ENCODE data around the gene PACRG. TPM values are rescaled to one million over a fixed set of nuclear protein-coding genes. Genes with fewer than 3 reads are reported as not detected.
A peak's percentile ranks its signal among the peaks of the same experiment; 100 is the strongest.

Gene PACRG
- total RNA-seq, 1 experiment from 2014 or later, result not detected

- DNase-seq (ENCODE audit: low read depth), result no peak
Measured at GRCh38 chr6:163136681-163137397, 409.1 kb downstream of the PACRG start.

- no peak for DNase-seq (ENCODE audit: low read depth)
Measured at GRCh38 chr6:163137398-163137881, 409.7 kb downstream of the PACRG start.

GRCh38 chr6:163146036-163146435 lies 418.3 kb downstream of the PACRG start:
- DNase-seq (ENCODE audit: low read depth), result peak; percentile 59

GRCh38 chr6:163147994-163148393 lies 420.2 kb downstream of the PACRG start:
- no peak for DNase-seq (ENCODE audit: low read depth)

GRCh38 chr6:163148451-163149278 lies 420.9 kb downstream of the PACRG start:
- DNase-seq (ENCODE audit: low read depth), result no peak

GRCh38 chr6:163149279-163149848 lies 421.6 kb downstream of the PACRG start:
- no peak for DNase-seq (ENCODE audit: low read depth)

DNA sequence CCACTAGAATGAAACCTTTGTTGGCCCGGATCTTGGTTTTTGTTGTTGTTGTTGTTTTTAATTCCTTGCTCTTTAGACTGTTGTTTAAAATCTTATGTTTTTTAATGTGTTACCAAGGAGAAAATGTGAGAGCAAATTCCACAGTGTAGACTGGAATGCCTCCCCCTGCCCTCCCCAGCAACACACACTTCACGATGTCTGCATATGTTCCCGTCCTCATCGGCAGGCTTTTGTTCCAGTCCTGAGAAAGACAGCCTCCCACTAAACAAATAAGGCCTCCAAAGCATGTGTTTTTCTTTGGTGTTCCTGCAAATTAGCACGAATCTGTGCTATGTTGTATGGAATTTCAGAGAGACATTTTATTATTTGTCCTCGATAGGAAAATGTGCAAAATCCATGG lies 423.4 kb downstream of the PACRG start:
- DNase-seq (ENCODE audit: low read depth), result no peak

DNA sequence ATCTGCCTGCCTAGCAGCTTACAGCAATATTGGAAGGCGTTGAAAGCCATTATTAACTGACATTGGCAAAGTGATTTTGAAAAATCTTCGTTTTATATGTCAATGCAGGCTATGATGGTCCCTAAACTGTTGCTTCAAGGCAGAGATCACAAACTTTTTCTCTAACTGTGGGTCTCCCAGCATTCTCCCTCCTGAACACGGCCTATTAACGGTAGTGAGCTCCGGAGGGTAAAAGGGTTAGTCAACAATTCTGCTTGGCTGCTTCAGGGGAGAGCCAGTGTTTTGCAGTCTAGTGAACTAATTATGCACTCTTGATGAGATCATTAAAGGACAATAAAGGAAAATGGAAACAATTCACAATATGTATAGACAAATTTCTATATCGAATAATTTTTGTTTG lies 424.9 kb downstream of the PACRG start:
- no peak for DNase-seq (ENCODE audit: low read depth)

- DNase-seq (ENCODE audit: low read depth), result no peak
Measured at GRCh38 chr6:163159110-163159509, 431.3 kb downstream of the PACRG start.

DNA sequence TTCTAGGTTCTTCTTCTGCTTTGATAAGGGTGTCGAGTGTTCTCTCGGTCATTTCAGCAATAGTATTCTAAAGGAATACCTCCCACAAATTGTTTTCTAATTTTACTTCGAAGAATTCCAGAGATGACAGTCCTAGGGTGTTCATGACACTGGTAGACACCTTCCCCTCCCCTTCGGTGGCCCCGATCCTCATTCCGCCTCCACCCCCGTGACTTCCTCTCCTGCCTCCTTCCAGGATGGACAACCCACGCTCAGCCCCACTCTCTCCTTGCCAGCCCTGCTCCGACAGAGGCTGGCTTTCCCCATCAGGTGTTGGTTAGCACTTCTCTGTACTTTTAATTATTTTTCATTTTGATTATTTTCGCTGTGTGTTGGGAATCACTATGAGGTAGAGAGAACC lies 431.9 kb downstream of the PACRG start:
- DNase-seq (ENCODE audit: low read depth), result no peak

- DNase-seq (ENCODE audit: low read depth), result no peak
Measured at GRCh38 chr6:163162007-163162873, 434.5 kb downstream of the PACRG start.

DNA sequence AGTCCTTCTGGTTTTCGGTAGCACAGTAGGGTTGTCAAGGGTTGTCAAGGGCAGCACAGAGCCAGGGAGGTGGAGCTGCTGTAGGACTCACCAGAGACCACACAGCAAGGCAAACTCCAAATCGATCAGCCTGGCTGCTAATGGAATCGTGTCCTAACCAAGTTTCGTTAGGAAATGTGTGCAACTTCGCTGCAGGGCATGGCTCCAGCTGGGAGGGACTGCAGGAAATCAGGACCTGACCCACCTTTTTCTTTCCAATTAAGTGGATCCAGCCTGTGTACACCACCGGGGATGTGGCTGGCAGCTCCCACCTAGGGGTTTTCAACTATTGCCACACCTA lies 435.1 kb downstream of the PACRG start:
- no peak for DNase-seq (ENCODE audit: low read depth)

- DNase-seq (ENCODE audit: low read depth), result no peak
Measured at GRCh38 chr6:163164175-163164900, 436.6 kb downstream of the PACRG start.

DNA sequence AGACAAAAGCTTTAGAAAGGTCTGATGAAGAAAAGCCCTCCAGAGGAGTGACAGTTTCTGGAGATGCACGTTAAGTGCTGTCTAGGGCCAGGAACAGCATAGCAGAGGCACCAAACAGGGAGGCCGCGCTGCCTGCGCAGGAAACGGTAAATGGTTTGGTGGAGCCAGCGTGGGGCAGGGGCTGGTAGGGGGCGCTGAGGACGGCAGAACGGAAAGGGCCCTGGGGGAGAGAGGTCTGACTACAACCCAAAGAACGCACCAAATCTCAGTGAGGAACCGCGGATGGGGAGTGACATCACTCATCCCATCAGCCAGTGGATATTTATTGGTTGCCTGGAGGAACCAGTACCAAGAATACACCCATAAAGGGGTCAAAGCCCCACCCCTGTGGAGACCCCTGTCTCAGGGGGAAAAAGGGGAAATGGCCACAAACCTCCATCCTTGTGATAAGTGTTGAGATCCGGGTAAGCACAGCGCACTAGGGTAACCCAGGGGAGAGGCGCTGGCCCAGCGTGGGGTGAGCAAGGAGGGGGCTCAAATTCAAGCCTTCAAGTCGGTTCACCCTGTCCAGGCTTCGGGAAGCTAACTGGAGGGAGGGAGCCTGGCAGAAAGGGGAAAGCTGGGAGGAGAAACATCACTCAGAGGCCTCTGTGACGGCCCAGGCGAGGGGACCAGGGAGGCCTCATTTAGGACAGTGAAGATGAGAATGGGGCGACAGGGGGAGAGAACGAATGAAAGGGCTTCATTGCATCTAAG lies 437.6 kb downstream of the PACRG start:
- DNase-seq (ENCODE audit: low read depth), result no peak

DNA sequence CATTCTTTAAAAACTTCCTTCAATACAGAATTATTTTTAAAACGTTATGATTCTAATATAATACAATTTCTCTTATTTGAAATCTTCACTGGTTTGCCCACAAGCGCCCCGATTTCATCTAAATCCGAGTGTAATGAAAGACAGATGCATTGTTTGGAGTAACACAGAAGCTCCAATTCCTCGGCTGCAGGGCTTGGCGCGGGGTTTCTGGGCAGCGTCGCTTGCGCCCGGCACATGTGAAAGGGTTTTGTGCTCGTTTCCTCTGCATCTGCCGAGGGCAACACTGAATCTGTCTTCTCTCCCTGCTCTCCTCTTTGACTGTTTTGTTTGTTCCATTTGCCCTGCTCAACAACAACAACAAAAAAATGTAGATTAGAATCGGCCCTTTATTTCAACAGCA lies 438.1 kb downstream of the PACRG start:
- peak; percentile 9 for DNase-seq (ENCODE audit: low read depth)

DNA sequence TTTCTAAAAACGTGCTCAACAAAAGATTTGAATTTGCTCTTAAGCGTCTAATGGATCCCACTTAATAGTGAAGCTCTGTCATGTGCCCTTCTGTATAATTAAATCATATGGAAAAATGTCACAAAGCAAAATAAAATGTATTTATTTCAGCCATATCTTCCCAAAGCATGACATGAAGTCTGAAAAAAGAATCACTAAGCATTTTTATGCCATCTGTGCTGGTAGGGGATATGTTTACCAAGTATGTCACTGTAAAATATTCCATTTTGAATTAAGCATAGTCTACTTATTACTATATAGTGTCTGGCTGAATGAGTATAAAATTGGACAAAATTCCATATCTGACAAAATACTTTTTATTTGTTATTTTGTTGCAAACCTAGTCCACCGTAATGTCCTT lies 438.7 kb downstream of the PACRG start:
- no peak for DNase-seq (ENCODE audit: low read depth)

- no peak for DNase-seq (ENCODE audit: low read depth)
Measured at GRCh38 chr6:163169521-163169920, 441.7 kb downstream of the PACRG start.

DNA sequence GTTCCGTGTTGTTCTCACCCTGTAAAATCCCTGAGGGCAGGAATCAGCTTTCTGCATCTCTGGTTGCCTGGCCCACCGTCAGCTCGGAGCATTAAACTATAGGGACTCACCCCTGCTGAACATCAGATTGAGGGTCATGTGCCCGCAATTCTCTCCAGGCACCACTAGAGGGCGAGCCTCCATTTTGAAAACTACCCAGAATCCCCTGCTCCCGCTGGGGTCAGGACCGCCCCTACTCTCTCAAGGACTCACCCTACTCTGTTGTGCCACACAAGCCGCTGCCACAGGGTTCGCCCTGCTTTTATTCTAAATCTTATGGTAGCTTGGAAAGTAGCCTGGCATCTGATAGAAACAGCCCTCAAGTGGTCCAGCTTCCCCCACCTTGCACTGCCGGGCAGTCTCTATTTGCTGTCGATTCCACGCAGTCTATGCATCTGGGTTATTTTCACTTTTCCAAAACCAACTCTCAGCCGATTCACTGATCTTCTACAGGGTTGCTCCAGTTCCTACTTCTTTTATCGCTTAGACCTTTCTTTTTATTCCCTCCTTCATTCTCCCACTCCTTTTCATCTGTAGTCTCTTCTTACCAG lies 442.6 kb downstream of the PACRG start:
- peak; percentile 7 for DNase-seq (ENCODE audit: low read depth)

DNA sequence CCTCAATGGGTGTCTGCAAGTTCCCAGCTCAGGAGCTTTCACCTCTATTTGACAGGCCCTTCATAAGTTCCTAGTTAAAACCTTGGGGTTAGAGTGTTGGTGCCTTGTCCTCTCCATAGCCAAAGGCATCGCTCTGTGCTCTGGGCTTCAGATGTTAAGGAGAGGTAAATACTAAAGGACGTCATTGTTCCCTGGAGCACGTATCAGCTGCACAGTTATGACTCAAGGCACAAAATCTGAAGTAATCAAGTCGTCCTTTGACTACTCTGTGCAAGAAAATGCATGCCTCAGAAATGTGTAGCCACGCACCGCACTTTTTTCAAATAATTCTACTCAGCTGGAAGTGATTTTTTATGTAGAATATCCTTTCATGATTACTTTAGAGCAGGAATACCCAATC lies 446.0 kb downstream of the PACRG start:
- peak; percentile 41 for DNase-seq (ENCODE audit: low read depth)

- DNase-seq (ENCODE audit: low read depth), result no peak
Measured at GRCh38 chr6:163175301-163175700, 447.5 kb downstream of the PACRG start.

Data from RPMI7951 (cell line).